ENCODE measurements around the gene PRXL2B.

- TF ChIP-seq POLR2A (IDR thresholded peaks at IDR 0.05; ENCODE audit: extremely low read depth, insufficient read length) (no peak), CTCF (IDR thresholded peaks at IDR 0.05; ENCODE audit: low read depth, low read length) (no peak), MYC (IDR thresholded peaks at IDR 0.05; ENCODE audit: low read depth, low read length) (no peak), MAX (IDR thresholded peaks at IDR 0.05; ENCODE audit: low read depth, low read length) (no peak)
Observed at GRCh38 chr1:2625311-2625710, 38.7 kb downstream of the PRXL2B start.
